C4-2B (cell line): Measurements from ENCODE around the gene CFAP161.

Source experiments
- H3K27ac ChIP-seq: fragments of 450-650 bp; 2 replicates; pipeline ENCODE4 v1.5.1; 2017
- CTCF ChIP-seq: fragments of 450-650 bp; conservative IDR thresholded peaks from 2 replicates; pipeline ENCODE4 v1.5.1; 2017; ENCODE audit warnings: mild to moderate bottlenecking
- ZFX ChIP-seq: fragments of 450-650 bp; IDR thresholded peaks from 2 replicates; pipeline ENCODE4 v1.6.1; 2017

Gene CFAP161

DNA sequence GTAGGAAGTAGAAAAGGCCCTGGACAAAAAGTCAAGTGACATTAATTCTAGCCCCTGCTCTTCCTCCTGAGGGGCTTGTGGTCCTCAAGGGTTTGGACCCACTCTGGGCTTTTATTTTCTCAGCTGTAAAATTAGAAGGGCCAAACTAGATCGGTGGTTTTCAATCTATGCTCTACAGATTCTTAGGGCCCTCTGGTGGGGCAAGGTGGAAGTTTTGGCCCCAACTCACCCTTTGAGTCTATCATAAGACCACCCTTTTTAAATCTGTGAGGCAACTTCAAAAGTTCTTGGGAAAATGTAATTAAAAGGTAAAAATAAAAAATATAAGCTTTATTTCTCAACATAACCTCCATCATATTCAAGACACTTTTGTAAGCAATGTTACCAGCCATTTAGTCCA lies 25.6 kb upstream of the CFAP161 start:
- TF ChIP-seq CTCF = peak; percentile 69
- TF ChIP-seq ZFX = no peak
- no peak overlapping the region for H3K27ac ChIP-seq

DNA sequence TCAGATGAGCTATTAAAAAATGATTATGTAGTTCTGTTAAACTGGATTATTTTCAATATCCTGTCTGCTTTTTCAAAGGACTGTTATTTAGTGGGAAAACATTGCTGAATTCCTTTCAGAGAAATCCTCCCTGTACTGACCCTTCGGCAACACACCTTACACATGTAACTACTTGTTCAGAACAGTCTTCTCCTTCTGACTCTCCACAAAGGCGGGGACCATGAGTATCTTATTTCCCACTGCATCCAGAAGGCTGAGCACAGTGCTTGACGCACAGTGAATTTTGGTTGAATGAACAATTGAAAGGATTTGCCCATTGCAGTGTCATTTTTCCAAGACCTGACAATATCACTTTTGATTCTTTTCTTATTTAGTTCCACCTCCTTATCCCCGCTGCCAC lies 23.1 kb upstream of the CFAP161 start:
- no peak overlapping the region for H3K27ac ChIP-seq
- TF ChIP-seq CTCF = no peak
- no peak for TF ChIP-seq ZFX

GRCh38 chr15:81111510-81112470 lies 22.3 kb upstream of the CFAP161 start:
- TF ChIP-seq ZFX (no peak), CTCF (no peak)
- H3K27ac ChIP-seq = no peak overlapping the region

- TF ChIP-seq ZFX (no peak), CTCF (no peak)
- no peak overlapping the region for H3K27ac ChIP-seq
Measured at GRCh38 chr15:81113204-81113657, 20.8 kb upstream of the CFAP161 start.

DNA sequence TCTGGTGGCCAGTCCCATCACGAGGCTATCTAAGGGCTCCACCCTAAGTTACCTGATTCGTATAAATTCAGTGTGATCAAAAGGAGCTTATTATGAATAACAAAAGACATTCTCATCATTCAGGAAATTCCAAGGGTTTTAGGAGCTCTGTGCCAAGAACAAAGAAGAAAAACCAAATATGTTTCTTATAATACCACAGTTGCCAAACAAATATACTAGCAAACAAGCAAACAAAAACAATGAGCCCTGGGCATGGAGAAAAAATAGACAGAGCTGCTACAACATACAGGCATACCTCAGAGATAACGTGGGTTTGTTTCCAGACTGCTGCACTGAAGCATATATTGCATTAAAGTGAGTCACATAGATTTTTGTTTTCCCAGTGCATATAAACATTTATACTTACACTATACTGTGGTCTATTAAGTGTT lies 20.2 kb upstream of the CFAP161 start:
- no peak for TF ChIP-seq CTCF
- no peak for TF ChIP-seq ZFX
- H3K27ac ChIP-seq = no peak overlapping the region

- TF ChIP-seq ZFX (no peak), CTCF (no peak)
- no peak overlapping the region for H3K27ac ChIP-seq
Measured at GRCh38 chr15:81115054-81115939, 18.8 kb upstream of the CFAP161 start.
